OCI-LY3 (cell line): ENCODE results near the gene LRRC8E.

ENCODE experiments used
- EZH2phosphoT487 ChIP-seq: fragments of 200-600 bp; shearing (Covaris generic); IDR thresholded peaks from 2 replicates; pipeline ENCODE4 v1.6.1; 2018; ENCODE audit warnings: antibody characterized with exemption, mixed run types, low read depth
- TF ChIP-seq, protein P1 (sequence below): fragments of 200-600, 300-600 bp; sonication (generic); IDR thresholded peaks from 2 replicates; pipeline ENCODE4 v1.5.1; 2014; ENCODE audit warnings: antibody characterized with exemption, low read length, low read depth

GRCh38 chr19:7858109-7858770, 30.1 kb upstream of the LRRC8E start:
- TF ChIP-seq, protein P1, sequence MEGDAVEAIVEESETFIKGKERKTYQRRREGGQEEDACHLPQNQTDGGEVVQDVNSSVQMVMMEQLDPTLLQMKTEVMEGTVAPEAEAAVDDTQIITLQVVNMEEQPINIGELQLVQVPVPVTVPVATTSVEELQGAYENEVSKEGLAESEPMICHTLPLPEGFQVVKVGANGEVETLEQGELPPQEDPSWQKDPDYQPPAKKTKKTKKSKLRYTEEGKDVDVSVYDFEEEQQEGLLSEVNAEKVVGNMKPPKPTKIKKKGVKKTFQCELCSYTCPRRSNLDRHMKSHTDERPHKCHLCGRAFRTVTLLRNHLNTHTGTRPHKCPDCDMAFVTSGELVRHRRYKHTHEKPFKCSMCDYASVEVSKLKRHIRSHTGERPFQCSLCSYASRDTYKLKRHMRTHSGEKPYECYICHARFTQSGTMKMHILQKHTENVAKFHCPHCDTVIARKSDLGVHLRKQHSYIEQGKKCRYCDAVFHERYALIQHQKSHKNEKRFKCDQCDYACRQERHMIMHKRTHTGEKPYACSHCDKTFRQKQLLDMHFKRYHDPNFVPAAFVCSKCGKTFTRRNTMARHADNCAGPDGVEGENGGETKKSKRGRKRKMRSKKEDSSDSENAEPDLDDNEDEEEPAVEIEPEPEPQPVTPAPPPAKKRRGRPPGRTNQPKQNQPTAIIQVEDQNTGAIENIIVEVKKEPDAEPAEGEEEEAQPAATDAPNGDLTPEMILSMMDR = no peak
- TF ChIP-seq EZH2phosphoT487 = no peak
